AG04449 (cell line): ENCODE measurements around the gene PSAT1.

Source experiments
- CTCF ChIA-PET: fragments of 350-600 bp; formaldehyde crosslinking; extraction: SDS; loops from one replicate; lab custom pipeline; 2021; ENCODE audit warnings: antibody characterized with exemption; lab: Yijun Ruan, JAX
- POLR2A ChIA-PET: fragments of 400-600, 350-600 bp; formaldehyde crosslinking; extraction: SDS; loops from one replicate; lab custom pipeline; 2020; ENCODE audit warnings: antibody characterized with exemption, inconsistent platforms; lab: Yijun Ruan, JAX
- DNase-seq: peaks from one replicate; pipeline ENCODE4 v3.0.0-alpha.2; 2010; ENCODE audit warnings: low read depth, low spot score
- H3K4me3 ChIP-seq: 2 replicates; pipeline ENCODE4 v1.5.1; 2011; ENCODE audit warnings: low read depth, mild to moderate bottlenecking, control low read depth, low read length
- TF ChIP-seq, protein P1 (sequence below): IDR thresholded peaks from one replicate; pipeline ENCODE4 v1.5.1; 2011; ENCODE audit warnings: mild to moderate bottlenecking, moderate library complexity, low read length, control low read depth, inconsistent platforms; ENCODE audit not compliant: insufficient read depth; ENCODE audit errors: missing control alignments

PSAT1 gene

GRCh38 chr9:78320875-78321496 is 24.1 kb downstream of the PSAT1 start:
- DNase-seq, result no peak
- ChIA-PET CTCF (no interaction called here), POLR2A (no interaction called here)
- TF ChIP-seq, protein P1, sequence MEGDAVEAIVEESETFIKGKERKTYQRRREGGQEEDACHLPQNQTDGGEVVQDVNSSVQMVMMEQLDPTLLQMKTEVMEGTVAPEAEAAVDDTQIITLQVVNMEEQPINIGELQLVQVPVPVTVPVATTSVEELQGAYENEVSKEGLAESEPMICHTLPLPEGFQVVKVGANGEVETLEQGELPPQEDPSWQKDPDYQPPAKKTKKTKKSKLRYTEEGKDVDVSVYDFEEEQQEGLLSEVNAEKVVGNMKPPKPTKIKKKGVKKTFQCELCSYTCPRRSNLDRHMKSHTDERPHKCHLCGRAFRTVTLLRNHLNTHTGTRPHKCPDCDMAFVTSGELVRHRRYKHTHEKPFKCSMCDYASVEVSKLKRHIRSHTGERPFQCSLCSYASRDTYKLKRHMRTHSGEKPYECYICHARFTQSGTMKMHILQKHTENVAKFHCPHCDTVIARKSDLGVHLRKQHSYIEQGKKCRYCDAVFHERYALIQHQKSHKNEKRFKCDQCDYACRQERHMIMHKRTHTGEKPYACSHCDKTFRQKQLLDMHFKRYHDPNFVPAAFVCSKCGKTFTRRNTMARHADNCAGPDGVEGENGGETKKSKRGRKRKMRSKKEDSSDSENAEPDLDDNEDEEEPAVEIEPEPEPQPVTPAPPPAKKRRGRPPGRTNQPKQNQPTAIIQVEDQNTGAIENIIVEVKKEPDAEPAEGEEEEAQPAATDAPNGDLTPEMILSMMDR, result no peak
- H3K4me3 ChIP-seq, result no peak overlapping the region

DNA sequence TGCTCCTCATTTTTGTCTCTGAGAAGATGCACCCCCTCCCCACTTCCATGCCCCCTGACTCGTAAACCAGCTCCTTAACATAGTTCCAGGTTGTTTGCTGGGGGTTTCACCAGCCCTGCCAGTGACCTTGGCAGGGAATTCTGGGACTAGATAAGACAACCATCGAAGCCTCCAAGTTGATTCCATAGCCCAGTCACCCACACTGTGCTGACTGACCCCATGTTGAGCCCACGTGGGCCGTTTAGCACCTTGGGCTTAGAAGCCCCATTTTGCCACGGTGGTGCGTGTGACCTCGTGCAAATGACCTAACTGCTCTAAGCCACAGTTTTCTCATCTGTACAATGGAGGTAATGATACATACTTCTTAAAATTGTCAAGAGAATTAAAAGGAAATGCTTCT is 24.6 kb downstream of the PSAT1 start:
- no peak overlapping the region for H3K4me3 ChIP-seq
- DNase-seq, result no peak
- POLR2A ChIA-PET, result no interaction called here
- TF ChIP-seq, protein P1, result no peak
- CTCF ChIA-PET, result no interaction called here

GRCh38 chr9:78324068-78324650 is 27.2 kb downstream of the PSAT1 start:
- no peak for DNase-seq
- TF ChIP-seq, protein P1, result no peak
- H3K4me3 ChIP-seq, result no peak overlapping the region
- ChIA-PET POLR2A (no interaction called here), CTCF (interaction anchor here (1.0 to 1.6 kb wide), 2 partner anchors 9 to 10 kb away, joined by 3 to 4 read pairs; no protein-coding TSS in a partner anchor)

DNA sequence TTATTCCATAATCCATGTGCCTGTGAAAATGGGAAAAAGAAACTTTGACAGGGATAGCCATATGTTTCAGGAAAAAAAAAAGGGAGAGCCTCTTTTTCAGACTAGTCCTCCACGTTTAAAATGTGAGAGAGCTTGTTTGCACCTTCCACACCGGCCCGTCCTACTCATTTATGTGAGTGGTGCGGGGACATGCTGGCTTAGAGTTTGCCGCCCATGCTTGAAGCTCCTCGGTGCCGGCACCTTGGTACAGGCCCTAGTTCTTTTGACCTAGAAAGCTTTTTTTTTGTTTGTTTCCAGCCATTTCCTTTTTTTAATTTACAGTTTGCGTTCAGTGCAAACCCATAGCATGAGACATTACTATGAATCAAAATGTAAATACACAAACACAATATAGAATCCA is 27.8 kb downstream of the PSAT1 start:
- H3K4me3 ChIP-seq, result no peak overlapping the region
- no peak for DNase-seq
- TF ChIP-seq, protein P1, result no peak
- CTCF ChIA-PET, result interaction anchor here (1.0 to 1.6 kb wide), 2 partner anchors 9 kb away, joined by 3 to 4 read pairs; no protein-coding TSS in a partner anchor
- POLR2A ChIA-PET, result interaction anchor here (0.8 kb wide), 1 partner anchor 9 kb away, joined by 3 read pairs; no protein-coding TSS in a partner anchor

DNA sequence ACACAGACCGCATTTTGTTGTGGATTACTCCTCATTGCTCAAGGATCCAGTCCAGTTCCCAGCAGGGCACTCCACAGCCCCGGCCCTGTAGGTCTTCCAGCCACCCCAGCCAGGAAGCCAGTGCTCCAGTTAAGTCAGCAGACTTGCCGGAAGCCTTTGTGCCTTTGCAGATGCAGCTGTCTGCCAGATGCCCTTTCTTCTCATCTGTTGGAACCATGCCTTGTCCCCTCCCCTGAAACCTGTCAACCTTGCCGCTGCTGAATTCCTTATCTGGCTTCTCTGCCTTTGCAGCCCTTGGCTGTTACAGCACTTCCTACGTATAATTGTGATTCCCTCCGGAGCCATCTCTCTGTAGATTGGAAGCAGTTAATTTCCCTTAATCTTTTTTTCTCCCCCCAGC is 28.4 kb downstream of the PSAT1 start:
- no peak overlapping the region for H3K4me3 ChIP-seq
- TF ChIP-seq, protein P1, result no peak
- DNase-seq, result no peak
- CTCF ChIA-PET, result interaction anchor here (1.0 to 1.6 kb wide), 2 partner anchors 8 to 10 kb away, joined by 3 to 4 read pairs; no protein-coding TSS in a partner anchor
- POLR2A ChIA-PET, result interaction anchor here (0.8 kb wide), 1 partner anchor 10 kb away, joined by 3 read pairs; no protein-coding TSS in a partner anchor

- TF ChIP-seq, protein P1, result no peak
- ChIA-PET CTCF (no interaction called here), POLR2A (no interaction called here)
These were observed 29.0 kb downstream of the PSAT1 start for GRCh38 chr9:78325846-78326360.

More at GRCh38 chr9:78325846-78326360, 29.0 kb downstream of the PSAT1 start:
- H3K4me3 ChIP-seq, result no peak overlapping the region
- DNase-seq, result no peak
